HG03520 (cell line): ENCODE measurements around the gene GAS7.

ENCODE experiments used
- ATAC-seq: cut with Tn5 transposase; IDR thresholded peaks from one replicate; pipeline ENCODE4 v1.9.1; 2021; ENCODE audit warnings: mild to moderate bottlenecking, moderate library complexity; ENCODE audit not compliant: unreplicated experiment

Gene GAS7

DNA sequence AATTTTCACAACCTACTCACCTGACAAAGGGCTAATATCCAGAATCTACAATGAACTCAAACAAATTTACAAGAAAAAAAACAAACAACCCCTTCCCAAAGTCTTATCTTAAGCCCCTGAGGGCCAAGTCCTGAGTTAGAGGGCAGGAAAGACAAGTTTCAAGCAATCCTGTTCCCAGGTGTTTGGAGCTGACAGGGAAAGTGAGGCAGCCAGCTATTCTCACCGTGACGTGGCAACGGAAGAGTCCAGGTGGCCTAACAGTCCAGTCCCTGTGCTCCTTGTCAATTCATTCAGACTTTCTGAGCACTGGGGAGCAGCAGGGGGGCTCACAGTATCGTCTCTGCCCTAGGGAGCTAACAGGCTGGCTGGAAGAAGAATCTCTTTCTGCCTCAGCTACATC, 203.6 kb downstream of the GAS7 start:
- no peak for ATAC-seq

DNA sequence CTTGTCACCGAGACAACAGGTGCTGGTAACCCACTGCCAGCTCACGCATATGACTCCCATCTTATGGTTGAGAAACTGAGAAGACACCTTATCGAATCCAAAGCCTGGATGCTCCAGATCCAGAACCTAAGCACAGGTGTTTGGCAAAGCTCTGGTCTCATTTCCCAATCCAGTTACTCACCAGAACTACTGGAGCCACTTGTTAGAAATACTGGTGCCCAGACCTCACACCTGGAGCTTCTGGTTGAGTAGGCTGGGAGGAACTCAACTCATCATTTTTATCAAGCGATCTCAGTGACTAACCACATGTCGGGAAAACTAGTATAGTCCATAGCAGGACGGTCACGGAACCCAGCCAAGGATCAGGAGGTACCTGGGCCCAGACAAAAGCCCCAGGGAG, 206.6 kb downstream of the GAS7 start:
- ATAC-seq = no peak

DNA sequence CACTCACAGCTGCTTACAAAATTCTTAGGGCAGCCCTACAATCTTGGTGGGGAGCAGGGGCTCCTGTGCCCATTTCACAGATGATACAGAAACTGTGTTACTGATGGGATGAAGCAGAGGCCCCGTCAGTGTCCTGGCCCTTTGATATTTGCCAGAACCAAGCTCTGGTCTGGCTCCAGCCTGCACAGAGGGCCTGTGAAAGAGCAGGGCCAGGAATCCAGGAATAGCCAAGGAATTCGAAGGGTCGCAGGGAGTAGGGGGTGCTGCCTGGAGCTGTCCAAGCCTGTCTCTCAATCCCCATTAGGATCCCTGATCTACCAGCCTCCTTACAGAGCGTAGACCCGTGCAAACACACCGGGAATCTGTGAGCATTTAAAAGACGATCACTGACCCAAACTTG, 207.1 kb downstream of the GAS7 start:
- ATAC-seq = no peak

DNA sequence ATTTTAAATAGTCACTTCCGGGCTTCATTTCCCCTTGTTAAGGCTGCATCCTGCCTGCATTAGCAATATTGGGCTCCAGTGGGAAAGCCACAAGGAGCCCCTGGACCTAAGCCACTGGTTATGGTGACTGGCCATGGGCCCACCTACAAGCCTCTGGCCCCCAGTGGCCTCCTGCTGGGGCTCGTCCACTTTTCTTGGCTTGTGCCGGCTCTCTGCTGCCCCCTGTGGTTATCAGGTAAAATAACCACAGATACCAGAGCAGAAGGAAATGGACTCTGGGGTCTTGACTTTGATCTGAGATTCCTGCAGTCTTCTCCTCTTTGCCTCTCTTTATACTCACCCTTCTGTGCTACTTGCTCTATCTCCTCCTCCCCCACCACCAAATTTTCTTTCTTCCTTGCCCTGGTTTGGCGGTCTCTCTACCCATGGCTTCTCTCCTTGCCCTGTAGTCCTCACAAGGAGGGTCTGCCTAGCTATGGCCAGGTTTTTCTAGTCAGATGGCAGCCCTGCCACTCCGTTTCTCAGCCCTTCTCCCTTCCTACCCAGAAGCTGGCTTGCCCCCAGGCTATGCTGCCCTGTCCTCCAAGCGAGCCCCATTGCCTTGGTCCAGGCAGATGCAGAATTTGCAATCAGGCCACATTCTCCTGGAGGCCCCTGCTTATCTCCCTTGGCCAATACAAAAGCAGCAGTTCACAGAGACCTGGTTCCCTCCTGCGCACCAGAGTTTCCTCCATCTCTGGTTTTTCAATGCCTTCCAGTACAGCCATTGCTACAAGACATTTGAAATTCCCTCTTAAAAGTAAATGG, 210.4 kb downstream of the GAS7 start:
- ATAC-seq = no peak

DNA sequence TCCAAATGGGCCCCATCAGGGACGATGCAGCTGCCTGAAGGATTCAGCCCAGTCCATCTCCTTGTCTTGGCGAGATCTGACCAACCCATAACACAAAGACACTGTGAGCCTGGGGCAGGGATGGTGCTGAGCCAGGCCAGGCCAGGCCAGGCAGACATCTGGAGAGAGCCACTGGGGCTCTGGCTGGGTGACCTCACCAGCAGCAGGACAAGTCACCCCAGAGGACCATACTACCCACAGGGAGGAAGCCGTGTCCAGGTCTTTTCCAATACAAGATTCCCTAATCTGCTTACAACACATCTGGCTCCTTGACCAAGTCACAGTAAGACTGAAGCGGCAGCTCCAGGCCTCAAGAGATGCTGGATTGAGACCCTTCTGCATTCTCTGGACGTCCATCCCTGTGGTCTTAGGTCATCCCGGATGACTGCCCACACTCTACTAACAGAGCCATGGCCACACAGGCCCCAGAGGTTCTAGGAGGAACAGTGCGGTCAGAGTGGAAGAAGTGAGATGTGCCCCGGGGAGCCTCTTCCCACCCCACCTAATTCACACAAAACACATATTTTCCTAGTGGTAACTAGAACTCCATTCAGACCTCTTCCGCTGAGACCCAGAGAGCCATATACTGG, 211.5 kb downstream of the GAS7 start:
- ATAC-seq = no peak

DNA sequence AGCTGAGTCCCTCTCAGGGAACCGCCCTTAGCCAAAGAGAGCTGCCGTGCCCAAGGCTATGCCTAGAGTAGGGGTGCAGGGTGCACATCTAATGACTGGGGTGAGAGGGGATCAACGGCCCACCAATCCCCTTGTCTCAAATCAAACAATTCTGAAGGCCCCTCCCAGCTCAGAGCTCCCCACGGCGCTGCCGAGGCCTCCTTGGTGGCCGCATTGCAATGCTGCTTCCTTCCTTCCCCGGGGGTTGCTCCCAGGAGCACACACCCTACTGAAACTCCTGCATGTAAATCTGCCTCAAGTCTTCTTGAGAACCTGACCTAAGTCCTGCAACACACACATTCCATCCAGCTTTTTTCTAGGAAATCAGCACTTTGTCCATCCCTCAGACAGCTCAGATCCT, 212.8 kb downstream of the GAS7 start:
- ATAC-seq = no peak

DNA sequence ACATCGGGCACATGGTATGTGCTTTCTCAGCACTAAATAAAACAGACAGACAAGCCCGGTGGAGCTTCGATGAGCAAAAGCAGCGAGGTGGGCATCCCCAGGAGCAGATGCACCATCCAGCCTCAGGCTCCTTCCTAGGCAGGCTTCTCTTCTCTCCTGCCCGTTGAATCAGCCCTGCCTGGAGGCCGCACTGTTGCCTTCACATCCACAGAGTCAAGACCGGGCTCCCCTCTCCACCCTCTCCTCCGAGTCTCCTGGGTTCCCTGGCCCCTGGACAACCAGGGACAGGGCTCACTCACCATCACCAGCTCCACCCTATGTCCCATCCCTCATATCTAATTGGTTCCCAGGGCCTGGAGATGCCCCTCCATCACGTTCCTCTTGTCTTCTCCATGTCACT, 213.6 kb downstream of the GAS7 start:
- no peak for ATAC-seq

DNA sequence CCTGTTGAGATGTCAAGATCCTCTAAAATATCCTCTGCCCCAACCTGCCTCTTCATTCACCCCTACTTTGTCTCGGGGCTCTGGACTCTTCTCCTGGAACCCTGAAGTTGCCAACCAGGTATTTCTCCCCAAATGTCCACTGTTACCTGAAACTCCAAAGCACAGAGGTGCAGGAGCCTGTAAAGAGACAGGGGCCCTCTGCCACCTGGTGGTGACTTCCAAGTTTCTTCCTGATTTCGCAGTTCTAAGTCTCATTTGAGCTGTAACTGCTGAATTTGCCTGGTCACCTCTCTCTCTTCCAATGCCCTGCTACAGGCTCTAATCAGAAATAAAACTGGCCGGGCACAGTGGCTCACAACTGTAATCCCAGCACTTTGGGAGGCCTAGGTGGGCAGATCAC, 216.2 kb downstream of the GAS7 start:
- ATAC-seq = no peak

DNA sequence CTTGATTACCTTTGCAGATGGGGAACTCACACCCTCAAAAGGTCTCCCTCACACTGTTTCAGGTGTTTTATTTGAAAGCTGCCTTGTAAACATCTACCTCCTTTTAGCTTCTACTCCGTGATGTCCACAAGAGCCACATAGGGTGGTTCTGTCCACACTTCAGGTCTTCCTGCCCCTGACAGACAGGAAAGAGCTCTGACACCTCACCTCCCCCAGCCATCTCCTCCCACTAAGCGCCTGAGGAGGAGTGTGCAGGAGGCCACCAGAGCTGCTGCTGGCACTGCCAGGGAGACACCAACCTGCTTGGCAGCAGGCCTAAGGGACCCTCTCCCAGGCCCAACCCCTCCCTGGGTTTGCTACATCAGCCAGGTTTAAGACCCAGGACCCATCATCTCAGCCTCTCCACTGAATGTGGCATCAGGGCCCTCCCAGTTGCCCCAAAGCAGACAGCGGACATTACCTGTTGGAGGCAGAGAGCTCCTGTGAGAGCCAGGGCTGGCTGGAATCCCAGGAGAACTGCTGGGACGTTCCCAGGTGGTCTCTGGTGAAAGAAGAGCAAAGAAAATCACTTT, 217.0 kb downstream of the GAS7 start:
- ATAC-seq = no peak

DNA sequence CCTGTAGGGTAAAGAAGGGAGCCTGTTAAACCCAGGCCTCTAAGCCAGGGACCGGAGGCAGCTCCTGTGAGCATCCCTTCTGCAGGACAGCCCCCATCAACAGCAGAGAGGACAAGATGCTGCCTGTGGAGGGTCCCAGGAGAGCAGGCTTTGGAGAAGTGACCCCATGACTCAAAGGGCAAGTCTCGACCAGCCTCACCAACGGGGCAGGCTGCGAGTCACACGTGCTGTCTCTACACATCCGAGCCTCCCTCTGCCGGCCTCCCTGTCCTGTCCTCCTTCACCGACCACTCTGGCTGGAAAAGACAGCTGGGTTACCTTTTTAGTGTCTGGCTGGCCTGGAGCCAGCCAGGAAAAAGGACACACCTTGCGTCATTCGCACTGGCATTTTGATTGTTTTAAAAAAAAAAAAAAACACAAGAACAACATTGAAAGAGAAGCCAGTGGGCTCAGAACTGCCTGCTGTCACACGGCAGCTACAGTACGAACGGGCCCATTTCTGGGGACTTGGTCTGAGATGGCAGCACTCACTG, 218.9 kb downstream of the GAS7 start:
- no peak for ATAC-seq

DNA sequence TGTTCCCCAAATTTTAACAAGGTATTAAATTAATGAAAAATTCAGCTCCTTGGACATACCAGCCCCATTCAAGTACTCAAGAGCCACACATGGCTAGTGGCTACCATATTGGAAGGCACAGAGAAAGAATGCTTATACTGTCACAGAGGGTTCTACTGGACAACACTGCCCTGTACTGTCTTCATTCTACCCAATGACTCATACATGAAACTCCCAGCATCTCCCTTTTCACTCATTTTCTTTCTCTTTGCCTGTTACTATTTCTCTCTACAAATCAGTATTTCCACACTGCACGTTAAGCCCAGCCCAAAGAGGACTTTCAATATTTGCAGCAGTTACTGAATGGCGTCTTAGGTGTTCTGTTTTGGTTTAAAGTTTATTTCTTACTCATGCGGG, 221.2 kb downstream of the GAS7 start:
- no peak for ATAC-seq

DNA sequence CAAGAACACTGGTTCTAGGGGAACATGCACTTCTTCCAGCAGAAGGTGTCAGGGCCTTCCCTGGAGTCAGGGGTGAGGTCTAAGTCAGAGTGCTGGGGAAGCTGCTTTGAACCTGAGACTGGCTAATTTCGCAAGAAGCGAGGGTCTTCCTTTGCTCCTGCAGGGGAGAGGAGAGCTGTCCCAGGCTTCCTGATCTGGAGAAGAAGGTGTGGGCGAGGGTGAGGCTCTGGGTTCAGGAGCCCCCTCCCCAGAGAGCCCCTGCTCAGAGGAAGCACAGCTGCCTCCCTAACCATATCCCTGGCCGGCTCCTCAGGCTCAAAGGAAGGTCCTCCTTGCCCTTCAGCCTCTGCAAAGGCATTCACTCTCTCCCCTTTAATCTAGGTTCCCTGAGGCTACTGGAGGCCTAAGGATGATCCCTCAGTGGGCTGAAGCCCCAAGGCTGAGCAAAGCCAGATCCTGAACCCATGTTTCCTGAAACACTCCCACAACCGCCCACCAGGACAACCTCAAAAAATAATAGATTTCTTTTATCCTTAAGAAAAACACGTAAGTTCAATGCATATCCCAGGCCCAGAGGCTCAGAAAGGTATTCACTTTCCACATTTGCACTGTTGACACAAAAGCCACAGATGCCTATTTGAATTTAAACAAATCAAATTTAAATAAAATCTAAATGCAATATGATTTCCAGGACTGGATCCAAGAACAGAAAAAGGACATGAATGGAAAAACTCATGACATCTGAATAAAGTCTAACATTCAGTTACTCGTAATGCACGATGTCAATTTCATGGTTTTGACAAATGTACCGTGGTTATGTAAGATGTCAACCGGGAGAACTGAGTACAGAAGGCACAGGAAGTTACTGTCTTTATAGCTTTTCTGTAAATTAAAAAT, 221.9 kb downstream of the GAS7 start:
- no peak for ATAC-seq

DNA sequence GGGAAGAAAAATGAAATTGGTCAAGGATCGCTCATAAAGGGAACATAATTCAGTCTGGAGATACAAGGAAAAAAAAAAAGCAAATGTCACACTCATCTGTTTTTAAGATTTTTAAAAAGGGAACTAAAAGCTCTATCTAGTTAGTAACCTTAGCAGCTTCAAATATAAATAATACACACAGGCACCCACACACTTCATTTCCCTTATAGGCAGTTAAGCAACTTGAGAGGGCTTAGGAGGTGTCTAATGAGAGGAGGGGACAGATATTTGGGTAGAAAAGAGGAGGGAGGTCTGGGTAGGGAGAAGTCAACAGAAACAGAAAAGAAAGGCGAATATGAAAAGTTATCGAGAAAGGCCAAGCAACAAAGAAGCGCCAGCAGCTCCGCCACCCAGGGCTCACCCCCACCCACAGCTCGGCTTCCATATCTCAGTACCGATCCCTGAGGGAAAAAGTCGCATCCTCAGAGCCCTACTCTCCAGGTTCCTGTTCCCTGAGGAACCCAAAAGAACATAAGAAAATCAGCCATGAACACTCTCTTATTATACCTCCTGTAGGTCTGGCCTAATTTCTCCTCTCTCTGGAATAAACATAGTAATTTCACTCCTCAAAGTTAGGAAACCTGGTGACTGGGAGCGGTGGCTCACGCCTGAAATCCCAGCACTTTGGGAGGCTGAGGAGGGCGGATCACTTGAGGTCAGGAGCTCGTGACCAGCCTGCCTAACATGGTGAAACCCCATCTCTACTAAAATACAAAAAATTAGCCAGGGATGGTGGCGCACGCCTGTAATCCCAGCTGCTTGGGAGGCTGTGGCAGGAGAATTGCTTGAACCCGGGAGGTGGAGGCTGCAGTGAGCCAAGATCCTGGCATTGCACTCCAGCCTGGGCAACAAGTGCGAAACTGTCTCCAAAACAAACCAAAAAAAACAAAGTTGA, 223.7 kb downstream of the GAS7 start:
- ATAC-seq = no peak

DNA sequence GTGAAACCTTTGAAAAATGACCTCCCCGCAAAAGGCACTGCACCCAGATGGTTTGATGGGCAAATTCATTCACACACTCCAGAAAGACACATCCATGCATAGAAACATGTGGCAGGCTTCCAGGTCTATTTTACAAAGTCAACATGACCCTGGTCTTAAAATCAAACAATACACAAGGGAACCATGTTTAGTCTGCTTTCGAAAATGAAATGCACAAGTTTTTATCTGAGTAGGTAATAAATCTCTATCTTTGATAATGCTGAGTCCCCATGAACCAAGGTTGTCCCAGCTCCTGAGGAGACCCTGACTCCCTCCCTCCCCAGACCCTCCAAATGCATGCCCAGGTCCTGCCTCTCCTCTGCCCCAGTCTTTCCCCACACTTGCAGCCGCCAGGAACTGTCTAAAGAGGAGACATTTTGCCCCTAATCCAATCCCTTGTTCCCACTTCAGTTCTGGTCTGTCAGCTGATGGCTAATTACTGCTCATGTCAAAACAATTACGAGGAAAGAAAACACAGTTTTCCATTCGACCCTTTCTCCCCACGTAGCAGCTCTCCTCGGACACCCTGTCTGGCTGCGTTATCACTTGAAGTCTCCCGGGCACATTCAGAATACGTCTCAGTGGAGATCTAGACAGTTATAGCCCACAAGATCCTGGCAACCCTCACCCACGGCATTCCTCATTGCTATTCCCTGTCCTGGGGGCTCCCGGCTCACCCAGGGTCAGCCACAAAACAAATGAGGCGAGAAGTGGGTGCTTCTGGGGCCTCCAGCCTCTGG, 224.5 kb downstream of the GAS7 start:
- no peak for ATAC-seq

DNA sequence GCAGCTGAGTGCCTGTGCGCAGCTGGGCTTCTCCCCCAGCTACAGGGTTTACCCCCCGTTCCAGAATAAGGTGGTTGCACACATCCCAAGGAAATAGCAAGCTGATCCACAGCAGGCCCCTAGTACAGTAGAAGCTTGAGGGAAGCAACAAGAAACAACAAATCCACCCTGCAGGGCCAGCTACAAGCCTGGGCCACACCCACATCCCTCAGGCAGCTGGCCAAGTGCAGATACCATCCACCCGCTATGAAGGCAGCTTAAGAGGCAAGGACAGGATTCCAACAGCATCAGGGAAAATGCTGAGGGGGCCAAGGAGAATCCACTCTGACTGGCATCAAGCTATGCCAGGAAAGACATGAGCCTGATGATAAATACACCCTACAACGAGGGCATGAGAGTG, 226.4 kb downstream of the GAS7 start:
- ATAC-seq = no peak

DNA sequence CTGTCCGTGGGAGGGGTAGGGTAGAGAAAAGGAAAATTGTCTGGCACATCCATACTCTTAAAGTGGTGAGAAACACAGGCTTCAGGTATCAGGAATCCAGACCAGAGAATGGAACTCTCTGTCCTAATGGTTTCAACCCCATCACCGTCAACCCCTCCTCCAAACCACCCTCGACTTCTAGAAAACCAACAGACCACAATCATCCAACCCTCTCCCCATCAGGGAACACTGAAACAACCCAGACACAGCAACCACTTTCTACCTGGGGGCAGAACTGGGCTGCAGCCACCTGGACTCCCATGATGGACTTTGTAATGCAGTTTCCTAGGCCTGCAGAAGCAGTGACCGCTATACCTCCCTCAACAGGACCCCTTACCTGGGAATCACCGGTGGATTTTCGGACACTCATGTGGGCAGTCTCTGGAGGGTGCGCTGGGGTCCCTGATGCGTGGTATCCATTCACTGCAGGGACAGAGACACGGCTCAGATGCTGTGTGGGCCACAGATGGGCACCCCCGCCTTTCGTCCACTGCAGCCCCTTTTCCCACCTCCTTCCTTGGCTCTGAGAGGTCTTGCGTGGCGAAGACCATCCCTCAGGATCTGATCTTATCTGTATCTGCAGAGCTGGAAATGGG, 229.0 kb downstream of the GAS7 start:
- ATAC-seq = no peak

DNA sequence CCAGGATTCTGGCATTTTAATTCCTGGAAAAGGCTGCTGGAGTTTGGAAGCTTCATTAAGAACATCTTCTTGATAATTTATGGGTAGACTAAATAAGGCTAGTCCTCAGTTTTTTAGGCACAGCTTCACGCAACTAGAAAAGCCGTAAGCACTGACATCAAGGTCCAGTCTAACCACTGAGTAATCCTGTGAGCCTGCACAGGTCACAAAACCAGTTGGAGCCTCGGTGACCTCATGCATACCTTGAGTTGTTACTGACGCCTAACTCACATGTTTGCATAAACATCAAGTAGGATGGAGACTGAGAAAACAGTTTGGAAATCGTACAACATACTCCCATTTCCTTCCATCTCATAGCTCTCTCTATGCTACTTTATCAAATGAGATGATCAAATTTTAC, 229.5 kb downstream of the GAS7 start:
- ATAC-seq = no peak

DNA sequence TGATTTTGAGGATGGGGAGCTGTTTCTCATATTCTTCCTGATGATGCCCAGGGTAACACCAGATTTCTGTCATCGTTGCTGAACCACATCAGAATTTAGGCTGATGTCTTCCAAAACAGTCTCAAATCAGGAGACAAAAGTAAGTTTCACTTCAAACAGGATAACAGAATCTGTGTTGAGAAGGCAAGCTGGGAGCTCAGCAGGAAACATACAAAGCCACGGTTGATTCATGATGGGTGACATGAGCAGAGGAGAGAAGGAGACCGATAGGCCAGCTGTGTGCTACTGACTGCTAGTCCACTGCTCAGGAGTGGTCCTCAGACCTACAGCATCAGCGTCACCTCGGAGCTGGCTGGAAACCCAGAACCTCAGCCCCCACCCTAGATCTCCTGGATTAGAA, 230.4 kb downstream of the GAS7 start:
- no peak for ATAC-seq
